BE2C (cell line): ENCODE measurements around the gene CCDC90B.
A peak's percentile ranks its signal among the peaks of the same experiment; 100 is the strongest.

ENCODE experiments used
- DNase-seq: peaks from one replicate; pipeline ENCODE4 v3.0.0-alpha.2; 2020
- H3K27me3 ChIP-seq: fragments of 250-450 bp; sonication (Bioruptor Pico); 2 replicates; pipeline ENCODE4 v1.5.1; 2020; ENCODE audit warnings: mild to moderate bottlenecking
- H3K36me3 ChIP-seq: fragments of 250-450 bp; sonication (Bioruptor Pico); 2 replicates; pipeline ENCODE4 v1.5.1; 2020; ENCODE audit warnings: mild to moderate bottlenecking
- H3K4me1 ChIP-seq: fragments of 250-450 bp; sonication (Bioruptor Pico); 2 replicates; pipeline ENCODE4 v1.5.1; 2020
- H3K4me3 ChIP-seq: 2 replicates; pipeline ENCODE4 v1.5.1; 2011; ENCODE audit warnings: low read depth, low read length
- H3K9me3 ChIP-seq: fragments of 250-450 bp; sonication (Bioruptor Pico); 2 replicates; pipeline ENCODE4 v1.5.1; 2020
- TF ChIP-seq, protein P1 (sequence below): IDR thresholded peaks from 2 replicates; pipeline ENCODE4 v1.5.1; 2012; ENCODE audit warnings: mild to moderate bottlenecking, low read depth, low read length

Gene CCDC90B

DNA sequence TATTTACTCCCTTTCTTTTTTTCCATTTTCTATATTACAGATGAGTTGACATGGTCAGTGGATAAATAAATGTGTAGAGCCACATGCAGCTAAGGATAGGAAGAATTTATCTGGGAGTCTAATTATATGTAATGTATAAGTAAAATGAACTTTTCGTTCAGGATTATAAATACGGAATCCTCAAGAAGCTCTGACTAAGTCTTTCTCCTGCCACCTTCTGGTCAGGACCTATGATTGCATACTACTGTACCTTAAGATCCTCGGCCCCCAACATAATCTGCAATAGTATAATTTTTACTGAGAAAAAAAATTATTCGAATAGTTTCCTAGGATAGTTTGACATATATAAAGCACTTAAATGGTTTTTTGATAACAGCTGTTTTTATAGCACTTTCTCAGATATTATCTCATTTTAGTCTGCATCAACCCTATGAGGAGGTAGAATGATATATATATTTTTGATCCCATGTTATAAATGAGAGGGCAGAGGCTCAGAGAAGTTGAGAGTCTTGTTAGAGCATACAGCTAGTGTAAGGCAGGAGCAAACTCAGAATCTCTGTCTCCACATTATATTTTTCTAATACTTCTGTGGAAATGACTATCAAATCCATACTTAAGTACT lies 36.1 kb downstream of the CCDC90B start:
- Histone ChIP-seq H3K27me3 (no peaks in the 10 kb centered on the region), H3K4me1 (no peaks in the 10 kb centered on the region; the same call in 1 of the 2 replicates), H3K9me3 (no peaks in the 10 kb centered on the region), H3K36me3 (no peaks in the 10 kb centered on the region), H3K4me3 (no peak overlapping the region)
- peak; percentile 7 for DNase-seq
- TF ChIP-seq, protein P1, sequence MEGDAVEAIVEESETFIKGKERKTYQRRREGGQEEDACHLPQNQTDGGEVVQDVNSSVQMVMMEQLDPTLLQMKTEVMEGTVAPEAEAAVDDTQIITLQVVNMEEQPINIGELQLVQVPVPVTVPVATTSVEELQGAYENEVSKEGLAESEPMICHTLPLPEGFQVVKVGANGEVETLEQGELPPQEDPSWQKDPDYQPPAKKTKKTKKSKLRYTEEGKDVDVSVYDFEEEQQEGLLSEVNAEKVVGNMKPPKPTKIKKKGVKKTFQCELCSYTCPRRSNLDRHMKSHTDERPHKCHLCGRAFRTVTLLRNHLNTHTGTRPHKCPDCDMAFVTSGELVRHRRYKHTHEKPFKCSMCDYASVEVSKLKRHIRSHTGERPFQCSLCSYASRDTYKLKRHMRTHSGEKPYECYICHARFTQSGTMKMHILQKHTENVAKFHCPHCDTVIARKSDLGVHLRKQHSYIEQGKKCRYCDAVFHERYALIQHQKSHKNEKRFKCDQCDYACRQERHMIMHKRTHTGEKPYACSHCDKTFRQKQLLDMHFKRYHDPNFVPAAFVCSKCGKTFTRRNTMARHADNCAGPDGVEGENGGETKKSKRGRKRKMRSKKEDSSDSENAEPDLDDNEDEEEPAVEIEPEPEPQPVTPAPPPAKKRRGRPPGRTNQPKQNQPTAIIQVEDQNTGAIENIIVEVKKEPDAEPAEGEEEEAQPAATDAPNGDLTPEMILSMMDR, result peak; percentile 79

DNA sequence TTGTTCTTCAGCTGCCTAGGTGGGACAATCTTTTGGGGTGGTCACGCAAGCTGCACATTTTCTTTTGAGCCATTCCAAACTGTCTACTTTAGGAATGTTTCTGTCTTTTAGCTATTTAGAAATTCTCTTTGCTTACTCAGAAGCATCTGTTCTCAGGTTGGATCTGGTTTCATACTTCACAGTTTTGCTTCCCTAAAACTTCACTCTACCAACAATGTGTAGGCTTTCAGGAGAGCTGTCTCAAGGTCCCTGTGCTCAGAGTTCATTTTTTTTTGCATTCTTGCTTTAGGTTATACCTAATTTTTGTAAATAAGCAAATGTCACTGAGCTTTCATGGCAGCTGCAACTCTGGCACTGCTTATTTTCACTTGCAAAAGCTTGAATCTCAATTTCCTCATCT lies 36.7 kb downstream of the CCDC90B start:
- Histone ChIP-seq H3K9me3 (no peaks in the 10 kb centered on the region), H3K27me3 (no peaks in the 10 kb centered on the region), H3K36me3 (no peaks in the 10 kb centered on the region), H3K4me3 (no peak overlapping the region), H3K4me1 (no peaks in the 10 kb centered on the region; the same call in 1 of the 2 replicates)
- no peak for DNase-seq
- TF ChIP-seq, protein P1, result no peak

DNA sequence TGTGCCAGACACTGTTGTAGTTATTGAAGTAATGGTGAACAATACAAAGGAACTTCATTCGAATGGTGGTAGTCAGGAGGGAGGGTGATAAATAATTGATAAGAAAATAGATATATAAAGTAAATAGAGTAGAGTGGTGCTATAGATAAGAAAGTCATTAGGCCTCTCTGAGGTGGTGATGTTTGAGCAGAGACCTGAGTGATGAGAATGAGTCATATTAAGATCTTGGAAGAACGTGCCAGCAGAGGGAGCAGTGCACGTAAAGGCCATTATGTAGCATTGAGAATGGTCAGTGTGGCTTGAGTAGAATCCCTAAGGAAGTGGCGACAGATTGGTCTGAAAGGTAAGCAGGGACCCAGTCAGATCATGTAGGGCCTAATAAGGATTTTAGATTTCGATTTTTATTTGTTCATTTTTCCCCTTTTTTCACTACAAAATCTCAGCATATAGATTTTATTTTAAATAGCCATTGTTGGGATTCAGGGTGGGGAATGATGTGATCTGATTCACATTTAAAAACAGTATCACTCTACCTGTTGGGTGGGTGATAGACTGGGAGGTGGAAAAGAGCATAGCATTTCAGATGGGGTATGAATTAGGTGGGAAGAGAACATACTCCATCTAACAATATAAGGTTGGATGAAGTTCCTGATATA lies 44.7 kb downstream of the CCDC90B start:
- TF ChIP-seq, protein P1, result peak; percentile 84
- Histone ChIP-seq H3K36me3 (no peaks in the 10 kb centered on the region), H3K27me3 (no peaks in the 10 kb centered on the region), H3K9me3 (no peaks in the 10 kb centered on the region), H3K4me3 (no peak overlapping the region), H3K4me1 (no peaks in the 10 kb centered on the region; the same call in 1 of the 2 replicates)
- DNase-seq, result peak; percentile 70

DNA sequence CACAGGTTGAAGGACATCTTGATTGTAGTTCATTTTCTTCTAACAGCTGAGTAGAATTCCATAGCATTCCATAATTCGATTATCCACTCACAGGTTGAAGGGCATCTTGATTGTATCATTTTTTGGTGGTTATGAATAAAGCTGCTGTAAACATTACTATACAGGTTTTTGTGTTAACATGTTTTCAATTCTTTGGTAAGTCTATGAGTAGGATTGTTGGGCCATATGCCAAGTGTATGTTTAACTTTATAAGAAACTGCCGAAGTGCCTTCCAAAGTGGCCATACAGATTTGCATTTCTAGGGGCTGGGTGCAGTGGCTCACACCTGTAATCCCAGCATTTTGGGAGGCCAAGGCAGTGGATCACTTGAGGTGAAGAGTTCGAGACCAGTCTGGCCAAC lies 48.1 kb downstream of the CCDC90B start:
- H3K9me3 ChIP-seq, result no peaks in the 10 kb centered on the region
- no peak overlapping the region for H3K4me3 ChIP-seq
- TF ChIP-seq, protein P1, result no peak
- no peaks in the 10 kb centered on the region for H3K27me3 ChIP-seq
- H3K36me3 ChIP-seq, result no peaks in the 10 kb centered on the region
- no peak for DNase-seq
- H3K4me1 ChIP-seq, result no peaks in the 10 kb centered on the region

GRCh38 chr11:83235825-83236224 lies 50.3 kb downstream of the CCDC90B start:
- Histone ChIP-seq H3K4me1 (no peaks in the 10 kb centered on the region), H3K4me3 (no peak overlapping the region), H3K27me3 (no peaks in the 10 kb centered on the region), H3K9me3 (no peaks in the 10 kb centered on the region), H3K36me3 (no peaks in the 10 kb centered on the region)
- no peak for DNase-seq
- TF ChIP-seq, protein P1, result no peak

DNA sequence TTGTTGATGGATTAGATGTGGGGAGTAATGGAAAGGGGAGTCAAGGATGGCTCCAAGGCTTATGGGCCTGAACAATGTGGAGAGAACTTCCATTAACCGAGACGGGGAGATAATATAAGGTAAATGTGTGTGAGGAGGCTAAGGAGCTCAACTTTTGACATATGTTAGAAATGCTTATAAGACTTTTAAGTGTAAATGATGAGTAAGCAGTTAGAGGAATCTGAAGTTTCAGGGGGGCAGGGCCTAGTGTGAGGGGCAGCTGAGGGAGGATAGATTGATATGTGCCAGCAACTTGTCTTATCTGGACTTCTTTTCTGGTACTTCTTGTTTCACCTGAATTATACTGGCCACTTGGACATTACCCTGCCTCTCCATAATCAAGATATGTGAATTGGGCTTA lies 62.7 kb downstream of the CCDC90B start:
- Histone ChIP-seq H3K4me3 (no peak overlapping the region), H3K27me3 (no peaks in the 10 kb centered on the region), H3K36me3 (no peaks in the 10 kb centered on the region), H3K4me1 (no peaks in the 10 kb centered on the region), H3K9me3 (no peaks in the 10 kb centered on the region)
- TF ChIP-seq, protein P1, result no peak
- DNase-seq, result no peak
